Fibroblast of peridontal ligament (primary cell): ENCODE measurements around the gene KCNH4.

Source experiments
- DNase-seq: peaks from one replicate; pipeline ENCODE4 v3.0.0-alpha.2; 2010; ENCODE audit errors: extremely low read depth

KCNH4 gene

GRCh38 chr17:42117397-42118125 is 63.4 kb downstream of the KCNH4 start:
- no peak for DNase-seq

GRCh38 chr17:42116705-42117396 is 64.1 kb downstream of the KCNH4 start:
- DNase-seq: peak; percentile 81

GRCh38 chr17:42114118-42114517 is 66.8 kb downstream of the KCNH4 start:
- DNase-seq: no peak

GRCh38 chr17:42113293-42114069 is 67.5 kb downstream of the KCNH4 start:
- DNase-seq: no peak

GRCh38 chr17:42112552-42113176 is 68.3 kb downstream of the KCNH4 start, which contains the start of gene DHX58:
Gene DHX58, minus strand, starts transcription at chr17:42112714. Its CDS starts 822 bp downstream, at chr17:42111892.
- peak; percentile 86 for DNase-seq

GRCh38 chr17:42111871-42112551 is 68.9 kb downstream of the KCNH4 start:
- peak; percentile 55 for DNase-seq

GRCh38 chr17:42111265-42111636 is 69.7 kb downstream of the KCNH4 start:
- no peak for DNase-seq

GRCh38 chr17:42110301-42111264 is 70.4 kb downstream of the KCNH4 start:
- DNase-seq: no peak

GRCh38 chr17:42109086-42109485 is 71.9 kb downstream of the KCNH4 start:
- no peak for DNase-seq

- DNase-seq: no peak
These were observed 73.1 kb downstream of the KCNH4 start for GRCh38 chr17:42107597-42108576.

- no peak for DNase-seq
These were observed 73.8 kb downstream of the KCNH4 start for GRCh38 chr17:42107124-42107523.
